GM10266 (cell line): ENCODE measurements around the gene TNS2.

Experiments
- DNase-seq: peaks from one replicate; pipeline ENCODE4 v3.0.0; 2012; ENCODE audit errors: extremely low spot score
- TF ChIP-seq, protein P1 (sequence below): IDR thresholded peaks from 2 replicates; pipeline ENCODE4 v1.5.1; 2012; ENCODE audit warnings: mild to moderate bottlenecking, low read depth; ENCODE audit not compliant: control insufficient read depth, insufficient read depth; ENCODE audit errors: missing control alignments

The TNS2 gene

DNA sequence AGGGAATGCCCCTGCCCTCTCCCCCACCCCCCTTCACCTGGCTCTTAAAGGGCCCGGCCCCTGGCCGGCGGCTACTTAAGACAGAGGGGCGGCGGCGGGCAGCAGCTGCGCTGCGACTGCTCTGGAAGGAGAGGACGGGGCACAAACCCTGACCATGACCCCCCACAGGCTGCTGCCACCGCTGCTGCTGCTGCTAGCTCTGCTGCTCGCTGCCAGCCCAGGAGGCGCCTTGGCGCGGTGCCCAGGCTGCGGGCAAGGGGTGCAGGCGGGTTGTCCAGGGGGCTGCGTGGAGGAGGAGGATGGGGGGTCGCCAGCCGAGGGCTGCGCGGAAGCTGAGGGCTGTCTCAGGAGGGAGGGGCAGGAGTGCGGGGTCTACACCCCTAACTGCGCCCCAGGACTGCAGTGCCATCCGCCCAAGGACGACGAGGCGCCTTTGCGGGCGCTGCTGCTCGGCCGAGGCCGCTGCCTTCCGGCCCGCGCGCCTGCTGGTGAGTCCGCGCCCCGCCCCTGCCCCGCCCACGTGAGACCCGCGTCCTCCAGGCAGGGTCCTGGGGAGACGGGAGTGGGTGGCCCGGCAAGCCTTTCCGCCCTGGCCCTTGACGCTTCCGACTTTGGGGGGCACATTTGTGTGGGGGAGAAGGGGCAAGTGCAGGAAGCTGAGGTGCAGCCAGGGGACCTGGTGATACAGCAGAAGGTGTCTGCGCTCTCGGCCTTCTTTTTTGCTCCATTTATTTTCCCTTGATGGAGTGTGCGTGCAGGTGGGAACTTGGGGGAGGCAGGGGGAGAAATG is 47.9 kb downstream of the TNS2 start, which contains the start of gene IGFBP6:
IGFBP6 (plus strand) TSS at position 104 of the 790 bp plus-strand sequence; CDS start at position 155, 51 bp downstream.
- TF ChIP-seq, protein P1, sequence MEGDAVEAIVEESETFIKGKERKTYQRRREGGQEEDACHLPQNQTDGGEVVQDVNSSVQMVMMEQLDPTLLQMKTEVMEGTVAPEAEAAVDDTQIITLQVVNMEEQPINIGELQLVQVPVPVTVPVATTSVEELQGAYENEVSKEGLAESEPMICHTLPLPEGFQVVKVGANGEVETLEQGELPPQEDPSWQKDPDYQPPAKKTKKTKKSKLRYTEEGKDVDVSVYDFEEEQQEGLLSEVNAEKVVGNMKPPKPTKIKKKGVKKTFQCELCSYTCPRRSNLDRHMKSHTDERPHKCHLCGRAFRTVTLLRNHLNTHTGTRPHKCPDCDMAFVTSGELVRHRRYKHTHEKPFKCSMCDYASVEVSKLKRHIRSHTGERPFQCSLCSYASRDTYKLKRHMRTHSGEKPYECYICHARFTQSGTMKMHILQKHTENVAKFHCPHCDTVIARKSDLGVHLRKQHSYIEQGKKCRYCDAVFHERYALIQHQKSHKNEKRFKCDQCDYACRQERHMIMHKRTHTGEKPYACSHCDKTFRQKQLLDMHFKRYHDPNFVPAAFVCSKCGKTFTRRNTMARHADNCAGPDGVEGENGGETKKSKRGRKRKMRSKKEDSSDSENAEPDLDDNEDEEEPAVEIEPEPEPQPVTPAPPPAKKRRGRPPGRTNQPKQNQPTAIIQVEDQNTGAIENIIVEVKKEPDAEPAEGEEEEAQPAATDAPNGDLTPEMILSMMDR: no peak
- no peak for DNase-seq

DNA sequence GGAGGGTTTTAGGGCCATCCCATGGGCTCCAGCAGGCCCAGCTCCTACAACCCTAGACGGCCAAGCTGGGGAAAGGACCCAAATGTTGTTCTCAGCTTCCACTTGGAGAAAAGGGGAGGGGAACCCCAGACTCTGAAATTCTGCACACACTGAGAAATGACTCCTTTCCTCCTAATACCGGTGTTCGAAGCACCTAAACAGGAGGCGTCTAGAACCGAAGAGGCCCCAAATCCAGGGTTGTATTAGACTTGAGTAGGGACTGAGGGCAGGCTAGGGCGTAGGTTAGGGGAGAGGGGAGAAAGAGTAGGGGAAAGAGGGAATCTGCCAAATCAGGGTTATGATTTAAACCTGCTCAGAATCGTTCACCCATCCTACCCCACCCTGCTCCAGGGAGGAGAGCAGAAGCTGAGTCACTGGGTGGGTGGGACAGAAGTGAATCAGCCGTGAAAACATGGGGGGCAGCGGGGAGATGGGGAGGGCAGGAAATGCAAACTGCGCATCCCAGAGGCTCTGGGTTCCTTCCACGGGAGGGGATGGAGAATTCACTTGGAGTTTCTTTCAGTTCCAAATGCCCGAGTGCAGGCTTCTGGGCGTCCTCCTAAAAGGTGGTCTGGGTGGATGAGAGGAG is 48.6 kb downstream of the TNS2 start:
- TF ChIP-seq, protein P1: no peak

DNA sequence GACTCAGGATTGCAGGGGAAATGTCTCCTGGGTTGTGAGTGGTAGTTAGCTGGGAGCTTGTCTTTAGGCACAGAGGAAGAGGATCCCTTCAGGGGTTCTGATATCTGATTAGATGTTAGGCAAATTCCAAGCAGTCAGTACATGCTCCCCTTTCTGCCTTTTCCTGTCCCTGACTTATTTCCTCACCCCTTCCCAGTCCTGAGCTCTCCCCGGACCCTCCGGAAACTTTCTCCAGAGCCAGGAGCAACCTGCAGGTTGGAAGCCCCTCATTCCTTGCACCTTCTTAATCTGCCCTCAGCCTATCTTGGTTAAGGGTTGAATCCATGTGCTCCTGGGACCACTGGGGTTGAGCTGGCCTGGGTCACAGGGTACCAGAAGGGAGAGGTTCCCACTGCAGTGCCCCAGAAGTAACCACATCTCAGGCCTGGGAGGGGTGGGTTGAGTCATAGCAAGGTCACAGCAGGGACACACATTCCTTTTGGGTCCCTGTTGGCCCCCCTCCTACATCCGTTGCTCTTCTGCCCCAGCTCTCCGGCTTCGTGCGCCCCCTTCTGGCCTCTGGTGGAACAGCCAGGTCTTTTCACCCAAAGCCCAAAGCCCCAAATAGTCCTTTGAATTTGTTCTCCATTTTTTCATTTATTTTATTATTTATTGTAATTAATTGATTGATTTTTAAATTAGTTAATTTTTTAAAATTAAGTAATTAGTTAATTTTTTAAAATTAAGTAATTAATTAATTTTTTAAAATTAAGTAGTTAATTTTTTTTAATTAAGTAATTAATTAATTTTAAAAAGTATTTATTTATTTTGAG is 49.4 kb downstream of the TNS2 start:
- peak; percentile 92 for DNase-seq
- TF ChIP-seq, protein P1: peak; percentile 92

More for the DNA sequence above, 48.6 kb downstream of the TNS2 start:
- DNase-seq: peak; percentile 37

DNA sequence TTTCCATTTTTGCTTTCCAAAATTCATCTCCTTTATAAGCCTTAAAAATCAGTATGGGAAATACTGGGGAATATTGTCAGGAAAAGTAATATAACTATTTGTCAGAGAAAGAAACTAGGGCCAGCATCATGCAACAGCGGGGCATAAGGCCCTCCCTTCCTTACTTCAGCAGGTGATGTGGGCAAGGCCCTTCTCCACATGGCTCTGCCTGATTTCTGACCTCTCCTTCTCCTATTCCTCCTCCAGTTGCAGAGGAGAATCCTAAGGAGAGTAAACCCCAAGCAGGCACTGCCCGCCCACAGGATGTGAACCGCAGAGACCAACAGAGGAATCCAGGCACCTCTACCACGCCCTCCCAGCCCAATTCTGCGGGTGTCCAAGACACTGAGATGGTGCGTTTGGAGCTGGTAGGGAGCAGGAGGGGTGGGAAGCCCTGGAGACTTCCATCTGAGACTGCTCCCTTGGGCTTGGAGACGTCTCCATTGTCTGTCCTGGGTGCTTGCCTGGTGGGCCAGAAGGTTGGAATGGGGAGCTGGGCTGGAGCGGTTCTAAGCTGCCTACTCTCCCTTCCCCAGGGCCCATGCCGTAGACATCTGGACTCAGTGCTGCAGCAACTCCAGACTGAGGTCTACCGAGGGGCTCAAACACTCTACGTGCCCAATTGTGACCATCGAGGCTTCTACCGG is 50.7 kb downstream of the TNS2 start:
- TF ChIP-seq, protein P1: no peak
- DNase-seq: no peak

DNA sequence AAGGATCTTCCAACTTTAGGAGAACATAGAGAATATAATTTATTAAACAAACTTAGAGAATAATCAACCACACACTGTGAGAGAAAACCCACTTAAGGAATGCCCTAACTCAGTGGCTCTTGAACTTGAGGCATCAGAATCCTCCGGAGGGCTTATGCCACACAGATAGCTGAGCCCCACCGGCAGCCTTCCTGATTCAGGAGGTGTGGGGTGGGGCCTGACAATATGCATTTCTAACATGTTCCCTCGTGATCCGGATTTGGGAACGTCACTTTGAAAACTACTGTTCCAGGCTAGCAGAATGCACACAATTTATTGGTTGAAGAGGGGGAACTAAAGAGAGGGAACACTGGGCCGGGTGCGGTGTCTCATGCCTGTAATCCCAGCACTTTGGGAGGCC is 51.4 kb downstream of the TNS2 start:
- no peak for DNase-seq
- TF ChIP-seq, protein P1: no peak

DNA sequence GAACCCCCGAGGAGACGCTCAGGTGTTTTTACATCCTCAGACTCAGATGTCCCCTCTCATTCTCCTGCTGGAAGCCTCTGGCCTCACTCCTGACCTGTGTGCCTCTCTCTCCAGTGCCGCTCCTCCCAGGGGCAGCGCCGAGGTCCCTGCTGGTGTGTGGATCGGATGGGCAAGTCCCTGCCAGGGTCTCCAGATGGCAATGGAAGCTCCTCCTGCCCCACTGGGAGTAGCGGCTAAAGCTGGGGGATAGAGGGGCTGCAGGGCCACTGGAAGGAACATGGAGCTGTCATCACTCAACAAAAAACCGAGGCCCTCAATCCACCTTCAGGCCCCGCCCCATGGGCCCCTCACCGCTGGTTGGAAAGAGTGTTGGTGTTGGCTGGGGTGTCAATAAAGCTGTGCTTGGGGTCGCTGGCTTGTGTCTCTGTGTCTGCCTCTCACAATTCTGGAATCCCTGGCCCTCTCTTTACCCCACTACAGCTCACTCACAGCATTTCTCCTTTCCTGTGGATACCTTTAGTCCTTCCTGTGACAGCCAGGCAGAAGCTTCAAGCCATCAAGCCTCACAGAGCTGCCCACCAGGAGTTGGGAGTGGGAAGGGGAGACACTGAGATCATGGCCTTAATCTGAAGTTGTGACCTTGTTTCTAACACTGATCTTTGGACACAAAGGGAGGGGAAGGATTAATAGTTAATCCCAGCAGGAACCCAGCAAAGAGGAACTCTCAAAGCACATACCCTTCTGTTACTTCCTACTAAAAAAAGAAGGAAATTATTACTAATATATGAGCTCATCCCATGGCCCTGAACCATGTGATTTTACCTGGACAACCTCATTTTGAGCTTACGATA is 52.3 kb downstream of the TNS2 start:
- no peak for DNase-seq
- TF ChIP-seq, protein P1: no peak
